Karpas-422 (cell line): ENCODE measurements around the gene ATRIP. TPM values are rescaled to one million over a fixed set of nuclear protein-coding genes. Genes with fewer than 3 reads are reported as not detected.

ENCODE experiments used
- DNase-seq: peaks from one replicate; pipeline ENCODE4 v3.0.0-alpha.2; 2015
- H2AFZ ChIP-seq: fragments of 200-600 bp; sonication (generic); 2 replicates; pipeline ENCODE4 v1.6.1; 2014; ENCODE audit warnings: antibody characterized with exemption, low read length, mixed read lengths
- H3K27ac ChIP-seq: fragments of 200-600 bp; sonication (generic); 2 replicates; pipeline ENCODE4 v1.5.1; 2014; ENCODE audit warnings: mild to moderate bottlenecking, low read length, moderate library complexity
- H3K27me3 ChIP-seq: fragments of 200-600 bp; sonication (generic); 2 replicates; pipeline ENCODE4 v1.6.1; 2014; ENCODE audit warnings: low read length, mixed read lengths
- H3K36me3 ChIP-seq: fragments of 200-600 bp; sonication (generic); 2 replicates; pipeline ENCODE4 v1.6.1; 2014; ENCODE audit warnings: low read length, mixed read lengths; ENCODE audit not compliant: insufficient read depth
- H3K4me1 ChIP-seq: fragments of 200-600 bp; sonication (generic); 2 replicates; pipeline ENCODE4 v1.6.1; 2014; ENCODE audit warnings: mild to moderate bottlenecking, low read length, mixed read lengths
- H3K4me2 ChIP-seq: fragments of 200-600 bp; sonication (generic); 2 replicates; pipeline ENCODE4 v1.6.1; 2014; ENCODE audit warnings: low read length, low read depth, mild to moderate bottlenecking; ENCODE audit not compliant: poor library complexity, severe bottlenecking
- H3K4me3 ChIP-seq: fragments of 200-600 bp; sonication (generic); 2 replicates; pipeline ENCODE4 v1.5.1; 2014; ENCODE audit warnings: mild to moderate bottlenecking, antibody characterized with exemption, low read length, mixed read lengths
- H3K79me2 ChIP-seq: fragments of 200-600 bp; sonication (generic); 2 replicates; pipeline ENCODE4 v1.6.1; 2014; ENCODE audit warnings: mild to moderate bottlenecking, low read length, mixed read lengths
- H3K9ac ChIP-seq: fragments of 200-600 bp; sonication (generic); 2 replicates; pipeline ENCODE4 v1.6.0; 2014; ENCODE audit warnings: low read length
- H3K9me2 ChIP-seq: fragments of 200-600 bp; sonication (generic), shearing (Covaris generic); replicated peaks from 2 replicates; pipeline ENCODE4 v1.6.0; 2014; ENCODE audit warnings: mild to moderate bottlenecking, low read length, moderate library complexity; ENCODE audit not compliant: insufficient read depth
- H3K9me3 ChIP-seq: fragments of 300-700, 200-600 bp; sonication (generic); 2 replicates; pipeline ENCODE4 v1.6.1; 2014; ENCODE audit warnings: low read length, mixed read lengths
- H4K20me1 ChIP-seq: fragments of 200-600 bp; sonication (generic); 2 replicates; pipeline ENCODE4 v1.6.1; 2014; ENCODE audit warnings: mild to moderate bottlenecking, antibody characterized with exemption, low read length, low read depth; ENCODE audit not compliant: insufficient read depth
- total RNA-seq: library from RNA; depleted of rRNA; stranded (reverse); fragments of >200 nt; shearing (Covaris generic); gene quantifications from 2 replicates; pipeline ENCODE4 v1.2.3, GENCODE V29; 2014; ENCODE audit warnings: low replicate concordance

The ATRIP gene
- total RNA-seq, 1 experiment from 2014 or later = 7.3 TPM

GRCh38 chr3:48408823-48409281 is 37.7 kb upstream of the ATRIP start:
- Histone ChIP-seq H3K27ac (no peak overlapping the region), H3K4me1 (no peaks in the 10 kb centered on the region), H3K4me2 (no peak overlapping the region), H2AFZ (no peak overlapping the region), H3K27me3 (no peaks in the 10 kb centered on the region), H3K36me3 (no peaks in the 10 kb centered on the region), H3K9me3 (no peaks in the 10 kb centered on the region), H3K4me3 (no peak overlapping the region), H3K9me2 (no peaks in the 10 kb centered on the region), H4K20me1 (no peaks in the 10 kb centered on the region), H3K79me2 (no peaks in the 10 kb centered on the region), H3K9ac (no peak overlapping the region)
- no peak for DNase-seq

GRCh38 chr3:48409291-48410201 is 37.0 kb upstream of the ATRIP start:
- Histone ChIP-seq H4K20me1 (no peaks in the 10 kb centered on the region), H3K9me3 (no peaks in the 10 kb centered on the region), H3K27ac (no peak overlapping the region), H3K4me2 (no peak overlapping the region), H3K9ac (no peak overlapping the region), H3K36me3 (no peaks in the 10 kb centered on the region), H3K4me3 (no peak overlapping the region), H3K9me2 (no peaks in the 10 kb centered on the region), H3K27me3 (no peaks in the 10 kb centered on the region), H2AFZ (no peak overlapping the region), H3K79me2 (no peaks in the 10 kb centered on the region), H3K4me1 (no peaks in the 10 kb centered on the region)
- DNase-seq = no peak

GRCh38 chr3:48410205-48411040 is 36.1 kb upstream of the ATRIP start:
- no peak overlapping the region for H3K27ac ChIP-seq
- H3K9me3 ChIP-seq = no peaks in the 10 kb centered on the region
- H3K27me3 ChIP-seq = no peaks in the 10 kb centered on the region
- H3K9me2 ChIP-seq = no peaks in the 10 kb centered on the region
- H4K20me1 ChIP-seq = no peaks in the 10 kb centered on the region
- no peaks in the 10 kb centered on the region for H3K79me2 ChIP-seq
- no peak overlapping the region for H2AFZ ChIP-seq
- H3K4me3 ChIP-seq = no peak overlapping the region
- H3K4me2 ChIP-seq = no peak overlapping the region
- H3K9ac ChIP-seq = no peak overlapping the region
- H3K36me3 ChIP-seq = no peaks in the 10 kb centered on the region; the same call in 1 of the 2 replicates
- H3K4me1 ChIP-seq = no peaks in the 10 kb centered on the region
- no peak for DNase-seq

GRCh38 chr3:48411041-48411588 is 35.4 kb upstream of the ATRIP start:
- no peaks in the 10 kb centered on the region for H3K79me2 ChIP-seq
- H3K4me1 ChIP-seq = no peaks in the 10 kb centered on the region
- no peak overlapping the region for H3K4me2 ChIP-seq
- H3K9ac ChIP-seq = no peak overlapping the region
- H3K27me3 ChIP-seq = no peaks in the 10 kb centered on the region
- no peak overlapping the region for H3K4me3 ChIP-seq
- H3K36me3 ChIP-seq = no peaks in the 10 kb centered on the region; the same call in 1 of the 2 replicates
- DNase-seq = no peak
- no peaks in the 10 kb centered on the region for H3K9me2 ChIP-seq
- H4K20me1 ChIP-seq = no peaks in the 10 kb centered on the region
- H3K27ac ChIP-seq = no peak overlapping the region
- H2AFZ ChIP-seq = no peak overlapping the region
- H3K9me3 ChIP-seq = no peaks in the 10 kb centered on the region

GRCh38 chr3:48411606-48412374 is 34.7 kb upstream of the ATRIP start:
- Histone ChIP-seq H3K79me2 (no peaks in the 10 kb centered on the region), H3K27ac (no peak overlapping the region), H3K9ac (no peak overlapping the region), H3K4me3 (no peak overlapping the region), H2AFZ (no peak overlapping the region), H4K20me1 (no peaks in the 10 kb centered on the region), H3K4me1 (no peaks in the 10 kb centered on the region), H3K36me3 (no peaks in the 10 kb centered on the region; the same call in 1 of the 2 replicates), H3K27me3 (no peaks in the 10 kb centered on the region), H3K9me2 (no peaks in the 10 kb centered on the region), H3K4me2 (no peak overlapping the region), H3K9me3 (no peaks in the 10 kb centered on the region)
- no peak for DNase-seq

GRCh38 chr3:48412375-48413001 is 34.0 kb upstream of the ATRIP start:
- Histone ChIP-seq H3K27me3 (no peaks in the 10 kb centered on the region), H3K4me3 (no peak overlapping the region), H3K36me3 (no peaks in the 10 kb centered on the region; the same call in 1 of the 2 replicates), H3K9ac (no peak overlapping the region), H2AFZ (no peak overlapping the region), H3K79me2 (no peaks in the 10 kb centered on the region), H3K4me1 (no peaks in the 10 kb centered on the region), H3K4me2 (no peak overlapping the region), H4K20me1 (no peaks in the 10 kb centered on the region), H3K27ac (no peak overlapping the region), H3K9me3 (no peaks in the 10 kb centered on the region), H3K9me2 (no peaks in the 10 kb centered on the region)
- DNase-seq = no peak

GRCh38 chr3:48413086-48413485 is 33.5 kb upstream of the ATRIP start:
- no peak overlapping the region for H3K4me2 ChIP-seq
- no peak overlapping the region for H3K4me3 ChIP-seq
- H3K9me3 ChIP-seq = no peaks in the 10 kb centered on the region
- H3K9me2 ChIP-seq = no peaks in the 10 kb centered on the region
- H3K27me3 ChIP-seq = no peaks in the 10 kb centered on the region
- no peak overlapping the region for H2AFZ ChIP-seq
- no peaks in the 10 kb centered on the region for H3K79me2 ChIP-seq
- no peaks in the 10 kb centered on the region for H4K20me1 ChIP-seq
- no peak for DNase-seq
- no peak overlapping the region for H3K27ac ChIP-seq
- H3K9ac ChIP-seq = no peak overlapping the region
- no peaks in the 10 kb centered on the region for H3K4me1 ChIP-seq
- no peaks in the 10 kb centered on the region; the same call in 1 of the 2 replicates for H3K36me3 ChIP-seq
